CD14-positive monocyte (primary cell): ENCODE data around the gene SPRN. TPM values are rescaled to one million over a fixed set of nuclear protein-coding genes. Genes with fewer than 3 reads are reported as not detected.
A peak's percentile ranks its signal among the peaks of the same experiment; 100 is the strongest.

Source experiments
- DNase-seq, 3 donors: peaks; one replicate each; pipeline ENCODE4 v3.0.0-alpha.2; 2011 to 2022
- H2AFZ ChIP-seq: 2 replicates; pipeline ENCODE4 v1.6.0; 2012; ENCODE audit warnings: mild to moderate bottlenecking, low read depth, low read length, inconsistent platforms; ENCODE audit not compliant: insufficient read depth, poor library complexity, severe bottlenecking
- H3K27ac ChIP-seq, 2 donors: 1 replicate in 1 of 2; 2 replicates in 1 of 2; pipeline ENCODE4 v1.5.1; 2012 to 2013; ENCODE audit warnings: low read length in 2 of 2, control low read depth in 1 of 2, inconsistent platforms in 1 of 2, low read depth in 1 of 2, mild to moderate bottlenecking in 1 of 2
- H3K27me3 ChIP-seq, 2 donors: one replicate each; pipeline versions ENCODE4 v1.6.0 to v1.6.1; 2011 to 2013; ENCODE audit warnings: low read length in 2 of 2; ENCODE audit not compliant: control insufficient read depth in 2 of 2, insufficient read depth in 2 of 2
- H3K36me3 ChIP-seq, 2 donors: replicated peaks in 1 of 2; 1 replicate in 1 of 2; 2 replicates in 1 of 2; pipeline versions ENCODE4 v1.5.1 to v1.6.1; 2012 to 2013; ENCODE audit warnings: low read length in 2 of 2, control low read depth in 1 of 2, inconsistent platforms in 1 of 2, mild to moderate bottlenecking in 1 of 2; ENCODE audit not compliant: insufficient read depth in 2 of 2, control insufficient read depth in 1 of 2
- H3K4me1 ChIP-seq, 2 donors: 1 replicate in 1 of 2; 2 replicates in 1 of 2; pipeline versions ENCODE4 v1.5.1 to v1.6.1; 2012 to 2013; ENCODE audit warnings: low read length in 2 of 2, control low read depth in 1 of 2, inconsistent platforms in 1 of 2, mild to moderate bottlenecking in 1 of 2, moderate library complexity in 1 of 2; ENCODE audit not compliant: insufficient read depth in 2 of 2, control insufficient read depth in 1 of 2
- H3K4me2 ChIP-seq: replicated peaks from 2 replicates; pipeline ENCODE3; 2012; ENCODE audit warnings: low read length, moderate library complexity, mild to moderate bottlenecking; ENCODE audit not compliant: poor library complexity, severe bottlenecking; ENCODE audit errors: extremely low read depth
- H3K4me3 ChIP-seq, 3 experiments: fragments of 200-600 bp in 1 of 3; sonication (generic) in 1 of 3; replicated peaks in 1 of 3; 1 replicate in 2 of 3; 2 replicates in 1 of 3; pipeline ENCODE4 v1.5.1; 2011 to 2013; ENCODE audit warnings: low read length in 3 of 3, mild to moderate bottlenecking in 3 of 3, control low read depth in 2 of 3, low read depth in 2 of 3, inconsistent platforms in 1 of 3, moderate library complexity in 1 of 3
- H3K79me2 ChIP-seq: 2 replicates; pipeline ENCODE4 v1.6.0; 2012; ENCODE audit warnings: mild to moderate bottlenecking, control low read depth, inconsistent platforms, low read length, moderate library complexity; ENCODE audit not compliant: insufficient read depth
- H3K9ac ChIP-seq: 2 replicates; pipeline ENCODE4 v1.6.0; 2017; ENCODE audit warnings: low read length, mild to moderate bottlenecking; ENCODE audit not compliant: insufficient read depth, poor library complexity, severe bottlenecking
- H3K9me3 ChIP-seq, 2 donors: replicated peaks in 1 of 2; 1 replicate in 1 of 2; 2 replicates in 1 of 2; pipeline versions ENCODE4 v1.5.1 to v1.6.1; 2012 to 2013; ENCODE audit warnings: low read length in 2 of 2, control low read depth in 1 of 2; ENCODE audit not compliant: control insufficient read depth in 1 of 2, insufficient read depth in 1 of 2
- H4K20me1 ChIP-seq: 2 replicates; pipeline ENCODE4 v1.6.0; 2012; ENCODE audit warnings: mild to moderate bottlenecking, low read length, control low read depth, moderate library complexity; ENCODE audit not compliant: insufficient read depth
- H3K27ac Mint-ChIP-seq, 7 donors: one replicate each; pipeline ENCODE4 v1.8.0; 2020; ENCODE audit warnings: mild to moderate bottlenecking in 7 of 7, mixed read lengths in 7 of 7, moderate library complexity in 6 of 7, inconsistent platforms in 2 of 7
- H3K27me3 Mint-ChIP-seq, 3 donors: one replicate each; pipeline ENCODE4 v1.8.0; 2021 to 2022; ENCODE audit warnings: low read depth in 3 of 3, mild to moderate bottlenecking in 3 of 3, mixed read lengths in 3 of 3, moderate library complexity in 3 of 3, inconsistent platforms in 1 of 3
- H3K36me3 Mint-ChIP-seq, 2 donors: one replicate each; pipeline ENCODE4 v1.8.0; 2020; ENCODE audit warnings: mixed read lengths in 2 of 2, inconsistent platforms in 1 of 2, mild to moderate bottlenecking in 1 of 2
- H3K4me1 Mint-ChIP-seq: one replicate; pipeline ENCODE4 v1.8.0; 2020; ENCODE audit warnings: mild to moderate bottlenecking, mixed read lengths
- H3K4me3 Mint-ChIP-seq, 2 donors: one replicate each; pipeline ENCODE4 v1.8.0; 2020; ENCODE audit warnings: mild to moderate bottlenecking in 2 of 2, mixed read lengths in 2 of 2, moderate library complexity in 1 of 2
- H3K9me3 Mint-ChIP-seq, 7 donors: one replicate each; pipeline ENCODE4 v1.8.0; 2020 to 2022; ENCODE audit warnings: mixed read lengths in 7 of 7, mild to moderate bottlenecking in 6 of 7, moderate library complexity in 6 of 7, inconsistent platforms in 2 of 7
- CTCF ChIP-seq: fragments of 200-600 bp; IDR thresholded peaks from one replicate; pipeline ENCODE4 v1.8.0; 2022; ENCODE audit warnings: antibody characterized with exemption, mild to moderate bottlenecking
- WGBS: methylation state at CpG from one replicate; pipeline ENCODE4 v1.1.5; 2013; ENCODE audit warnings: missing lambda C conversion rate; ENCODE audit not compliant: insufficient coverage; 5-methylcytosine and 5-hydroxymethylcytosine counted together
- intact Hi-C, 2 donors: fragments of 100-400 bp; cut with micrococcal nuclease; formaldehyde crosslinking; loops; one replicate each; pipeline versions ENCODE4 v1.15.0 to v1.15.1; 2023
- polyA plus RNA-seq, 3 donors: library from polyadenylated mRNA; depleted of rRNA in 1 of 3; unstranded in 2 of 3; stranded (reverse) in 1 of 3; fragments of 300-500 nt in 2 of 3; fragments of >200 nt in 1 of 3; fragmentation: Illumina TruSeq in 2 of 3; gene quantifications; 1 replicate in 2 of 3; 2 replicates in 1 of 3; pipeline ENCODE4 v1.2.3, GENCODE V29; 2012 to 2021

The SPRN gene
- polyA plus RNA-seq, 3 donors: not detected

DNA sequence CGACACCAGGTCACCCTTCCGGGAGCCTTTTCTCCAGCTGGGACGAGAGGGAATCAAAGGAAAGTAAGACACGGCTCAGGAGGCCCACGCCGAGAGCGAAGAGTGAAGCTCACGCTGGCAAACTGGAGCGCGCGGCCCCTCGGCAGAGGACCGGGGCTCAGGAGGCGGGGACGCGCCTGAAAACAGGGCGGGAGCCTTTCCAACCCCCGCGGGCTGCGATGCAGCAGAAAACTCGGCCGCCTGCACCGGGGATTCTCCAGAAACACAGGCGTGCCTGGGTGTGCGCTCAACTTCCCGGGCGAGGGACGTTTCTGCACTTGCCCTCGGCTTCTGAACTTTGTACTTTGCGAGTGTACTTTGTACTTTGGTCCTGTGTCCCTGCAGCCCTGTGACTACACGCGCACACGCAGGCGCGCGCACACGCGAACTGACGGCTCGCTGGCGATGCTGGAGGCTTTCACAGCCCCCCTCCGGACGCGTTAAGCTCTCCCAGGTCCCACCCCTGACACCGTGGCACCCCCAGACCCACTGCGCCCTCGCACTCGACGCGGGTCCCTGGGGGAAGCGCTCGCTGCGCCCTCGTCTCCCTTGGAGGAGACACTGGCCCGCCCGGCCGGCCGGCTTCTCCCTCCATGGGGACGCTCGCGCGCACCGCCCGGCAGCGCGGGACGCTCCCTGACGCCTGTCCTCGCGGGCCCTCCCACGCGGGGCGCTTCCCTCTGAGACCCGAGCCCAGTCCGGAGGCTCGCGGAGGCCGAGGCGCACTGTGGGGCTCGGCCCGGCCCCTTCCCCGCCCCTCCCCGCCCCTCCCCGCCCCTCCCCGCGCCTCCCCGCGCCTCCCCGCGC, 46.0 kb downstream of the SPRN start:
- Histone ChIP-seq H3K9ac (peak overlapping the region; percentile 62), H2AFZ (peak overlapping the region; percentile 91), H3K4me1 (peaks cover 39 to 50% of the 10 kb centered on the region in 2 donors), H3K36me3 (no peaks in the 10 kb centered on the region), H3K79me2 (no peaks in the 10 kb centered on the region), H4K20me1 (no peaks in the 10 kb centered on the region), H3K4me2 (peak overlapping the region; percentile 90), H3K9me3 (no peaks in the 10 kb centered on the region), H3K27me3 (peaks cover 0 to 6% of the 10 kb centered on the region in 2 donors), H3K4me3 (peak overlapping the region; percentile 58 to 88 (median 65)), H3K27ac (peak overlapping the region; percentile 36 to 64)
- Mint-ChIP-seq H3K4me1 (peaks cover 34% of the 10 kb centered on the region), H3K27ac (peak overlapping the region in 6 of 7 donors; percentile 19 to 83 (median 57)), H3K9me3 (peaks cover 0 to 2% (median 0%) of the 10 kb centered on the region in 7 donors), H3K36me3 (peaks cover 6 to 8% of the 10 kb centered on the region in 2 donors), H3K4me3 (peak overlapping the region; percentile 85 to 92), H3K27me3 (peaks cover 6 to 25% (median 19%) of the 10 kb centered on the region in 3 donors)
- under 1% methylated on average over 67 of the region's 90 CpGs for WGBS
- TF ChIP-seq CTCF: no peak
- DNase-seq: peak; percentile 67 to 76 (median 74)
- intact Hi-C loops: loop anchor here in 1 of 2 donors (10.0 kb wide), 1 partner anchor 1074 kb away; the partner anchor contains the start of gene STK32C

DNA sequence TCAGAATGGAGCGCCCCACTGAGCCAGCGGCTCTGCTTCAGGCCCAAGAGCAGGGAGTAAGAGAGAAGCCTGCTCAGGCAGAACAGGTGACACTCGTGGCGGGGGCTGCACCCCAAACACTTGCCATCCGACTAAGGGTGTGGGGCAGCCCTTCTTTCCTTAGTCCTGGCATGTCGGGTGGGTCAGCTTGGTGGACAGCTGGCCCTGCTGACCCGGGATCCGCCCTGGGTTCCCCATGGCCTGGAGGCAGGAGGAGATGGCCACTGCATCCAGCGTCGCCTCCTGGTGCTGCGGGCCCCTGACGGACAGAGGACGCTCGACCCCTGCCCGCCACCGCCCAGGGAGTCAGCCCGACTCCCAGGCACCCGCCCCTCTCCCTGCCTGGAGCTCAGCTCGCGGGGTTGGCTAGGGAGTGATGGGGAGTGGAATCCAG, 46.6 kb downstream of the SPRN start:
- WGBS: 39% methylated on average over 20 of the region's 20 CpGs
- Mint-ChIP-seq H3K27me3 (peaks cover 6 to 25% (median 19%) of the 10 kb centered on the region in 3 donors), H3K36me3 (peaks cover 2 to 8% of the 10 kb centered on the region in 2 donors), H3K9me3 (peaks cover 0 to 2% (median 0%) of the 10 kb centered on the region in 7 donors), H3K27ac (peak overlapping the region in 2 of 7 donors; percentile 43 to 65), H3K4me1 (peaks cover 34% of the 10 kb centered on the region), H3K4me3 (peak overlapping the region; percentile 85 to 92)
- no peaks in the 10 kb centered on the region for H3K79me2 ChIP-seq
- peak overlapping the region; percentile 91 for H2AFZ ChIP-seq
- H3K27me3 ChIP-seq: peaks cover 0 to 6% of the 10 kb centered on the region in 2 donors
- intact Hi-C loops: loop anchor here in 1 of 2 donors (10.0 kb wide), 1 partner anchor 1073 kb away; the partner anchor contains the start of gene STK32C
- DNase-seq: no peak
- H3K4me3 ChIP-seq: peak overlapping the region; percentile 58 to 88 (median 65)
- H3K9me3 ChIP-seq: no peaks in the 10 kb centered on the region
- H4K20me1 ChIP-seq: no peaks in the 10 kb centered on the region
- peak overlapping the region; percentile 62 for H3K9ac ChIP-seq
- H3K4me2 ChIP-seq: peak overlapping the region; percentile 90
- no peaks in the 10 kb centered on the region for H3K36me3 ChIP-seq
- TF ChIP-seq CTCF: no peak
- H3K4me1 ChIP-seq: peaks cover 39 to 50% of the 10 kb centered on the region in 2 donors
- no peak overlapping the region for H3K27ac ChIP-seq
